ENCODE data around the gene CYTH3.
"Not testable (repeated sequence)": the region's sequence is repeated elsewhere in the genome, so short reads cannot be mapped to it uniquely, and the experiment has no call there.

Gene CYTH3

GRCh38 chr7:6164491-6164890, 107.9 kb downstream of the CYTH3 start:
- DNase-seq = no peak

- DNase-seq = no peak
Observed at GRCh38 chr7:6164010-6164409, 108.4 kb downstream of the CYTH3 start.

- no peak for DNase-seq
Observed at GRCh38 chr7:6163402-6163801, 109.0 kb downstream of the CYTH3 start.

- DNase-seq = no peak
Observed at GRCh38 chr7:6162650-6163366, 109.6 kb downstream of the CYTH3 start.

- DNase-seq = no peak
Observed at GRCh38 chr7:6162331-6162620, 110.1 kb downstream of the CYTH3 start.

- DNase-seq = no peak
Observed at GRCh38 chr7:6161463-6162330, 110.7 kb downstream of the CYTH3 start.

GRCh38 chr7:6160191-6160623, 112.2 kb downstream of the CYTH3 start:
- peak; percentile 5 for DNase-seq

- no peak for DNase-seq
Observed at GRCh38 chr7:6159524-6160031, 112.8 kb downstream of the CYTH3 start.

GRCh38 chr7:6159097-6159483, 113.3 kb downstream of the CYTH3 start:
- DNase-seq = no peak

GRCh38 chr7:6158424-6159096, 113.9 kb downstream of the CYTH3 start:
- no peak for DNase-seq

- DNase-seq = no peak
Observed at GRCh38 chr7:6157685-6158423, 114.6 kb downstream of the CYTH3 start.

GRCh38 chr7:6156734-6157133, 115.7 kb downstream of the CYTH3 start:
- DNase-seq = no peak

GRCh38 chr7:6155596-6155995, 116.8 kb downstream of the CYTH3 start:
- no peak for DNase-seq

GRCh38 chr7:6154542-6155404, 117.7 kb downstream of the CYTH3 start:
- no peak for DNase-seq

GRCh38 chr7:6153646-6154541, 118.5 kb downstream of the CYTH3 start:
- no peak for DNase-seq

GRCh38 chr7:6151994-6152735, 120.3 kb downstream of the CYTH3 start:
- no peak for DNase-seq

GRCh38 chr7:6151527-6151926, 120.9 kb downstream of the CYTH3 start:
- DNase-seq = not testable (repeated sequence)

- DNase-seq = no peak
Observed at GRCh38 chr7:6149996-6150395, 122.4 kb downstream of the CYTH3 start.

GRCh38 chr7:6148724-6149360, 123.6 kb downstream of the CYTH3 start:
- DNase-seq = no peak

GRCh38 chr7:6147627-6148026, 124.8 kb downstream of the CYTH3 start:
- no peak for DNase-seq

All from DMS79 treated with DMSO at 0.1 percent for 48 hours (cell line).